COLO668 (cell line): ENCODE results near the gene WDR45B.

Experiments used
- DNase-seq: peaks from one replicate; lab custom pipeline; 2025; ENCODE audit not compliant: unreplicated experiment; lab: John Stamatoyannopoulos, UW

WDR45B gene

GRCh38 chr17:82602986-82603710 is 45.1 kb downstream of the WDR45B start:
- DNase-seq: no peak

GRCh38 chr17:82602487-82602886 is 45.8 kb downstream of the WDR45B start:
- no peak for DNase-seq

- DNase-seq: no peak
These were observed 46.7 kb downstream of the WDR45B start for GRCh38 chr17:82601447-82602000.

GRCh38 chr17:82600731-82601446 is 47.4 kb downstream of the WDR45B start:
- DNase-seq: no peak

- no peak for DNase-seq
These were observed 48.3 kb downstream of the WDR45B start for GRCh38 chr17:82599674-82600661.

GRCh38 chr17:82598256-82599119 is 49.8 kb downstream of the WDR45B start:
- DNase-seq: no peak

GRCh38 chr17:82596837-82597672 is 51.2 kb downstream of the WDR45B start:
- no peak for DNase-seq

- DNase-seq: no peak
These were observed 51.9 kb downstream of the WDR45B start for GRCh38 chr17:82596296-82596695.

- no peak for DNase-seq
These were observed 52.4 kb downstream of the WDR45B start for GRCh38 chr17:82595893-82596292.

GRCh38 chr17:82594571-82594970 is 53.7 kb downstream of the WDR45B start:
- no peak for DNase-seq

GRCh38 chr17:82593590-82594087 is 54.6 kb downstream of the WDR45B start:
- DNase-seq: no peak

GRCh38 chr17:82592767-82593589 is 55.3 kb downstream of the WDR45B start:
- DNase-seq: peak; percentile 44

- DNase-seq: no peak
These were observed 55.9 kb downstream of the WDR45B start for GRCh38 chr17:82592289-82592766.

GRCh38 chr17:82590881-82591539 is 57.2 kb downstream of the WDR45B start:
- no peak for DNase-seq

- no peak for DNase-seq
These were observed 58.0 kb downstream of the WDR45B start for GRCh38 chr17:82590216-82590615.

GRCh38 chr17:82589851-82590180 is 58.4 kb downstream of the WDR45B start:
- DNase-seq: no peak

GRCh38 chr17:82588266-82589175 is 59.7 kb downstream of the WDR45B start:
- DNase-seq: no peak
